Endometrium (tissue), 2 donors: ENCODE measurements around the gene GTF2IRD1.
"Not testable (repeated sequence)": the region's sequence is repeated elsewhere in the genome, so short reads cannot be mapped to it uniquely, and the experiment has no call there.

Source experiments
- FAIRE-seq: peaks from 2 replicates; lab custom pipeline; 2012; peaks lifted over from hg19 to GRCh38; lab: Jason Lieb, UNC
- donor health status: control.
- donor health status: control.

The GTF2IRD1 gene, protein sequence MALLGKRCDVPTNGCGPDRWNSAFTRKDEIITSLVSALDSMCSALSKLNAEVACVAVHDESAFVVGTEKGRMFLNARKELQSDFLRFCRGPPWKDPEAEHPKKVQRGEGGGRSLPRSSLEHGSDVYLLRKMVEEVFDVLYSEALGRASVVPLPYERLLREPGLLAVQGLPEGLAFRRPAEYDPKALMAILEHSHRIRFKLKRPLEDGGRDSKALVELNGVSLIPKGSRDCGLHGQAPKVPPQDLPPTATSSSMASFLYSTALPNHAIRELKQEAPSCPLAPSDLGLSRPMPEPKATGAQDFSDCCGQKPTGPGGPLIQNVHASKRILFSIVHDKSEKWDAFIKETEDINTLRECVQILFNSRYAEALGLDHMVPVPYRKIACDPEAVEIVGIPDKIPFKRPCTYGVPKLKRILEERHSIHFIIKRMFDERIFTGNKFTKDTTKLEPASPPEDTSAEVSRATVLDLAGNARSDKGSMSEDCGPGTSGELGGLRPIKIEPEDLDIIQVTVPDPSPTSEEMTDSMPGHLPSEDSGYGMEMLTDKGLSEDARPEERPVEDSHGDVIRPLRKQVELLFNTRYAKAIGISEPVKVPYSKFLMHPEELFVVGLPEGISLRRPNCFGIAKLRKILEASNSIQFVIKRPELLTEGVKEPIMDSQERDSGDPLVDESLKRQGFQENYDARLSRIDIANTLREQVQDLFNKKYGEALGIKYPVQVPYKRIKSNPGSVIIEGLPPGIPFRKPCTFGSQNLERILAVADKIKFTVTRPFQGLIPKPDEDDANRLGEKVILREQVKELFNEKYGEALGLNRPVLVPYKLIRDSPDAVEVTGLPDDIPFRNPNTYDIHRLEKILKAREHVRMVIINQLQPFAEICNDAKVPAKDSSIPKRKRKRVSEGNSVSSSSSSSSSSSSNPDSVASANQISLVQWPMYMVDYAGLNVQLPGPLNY

GRCh38 chr7:74453322-74454011 is at the start of gene GTF2IRD1:
Gene GTF2IRD1, plus strand, starts transcription at chr7:74453906. Its CDS starts 54,175 bp downstream, at chr7:74508081.
- no peak for FAIRE-seq

DNA sequence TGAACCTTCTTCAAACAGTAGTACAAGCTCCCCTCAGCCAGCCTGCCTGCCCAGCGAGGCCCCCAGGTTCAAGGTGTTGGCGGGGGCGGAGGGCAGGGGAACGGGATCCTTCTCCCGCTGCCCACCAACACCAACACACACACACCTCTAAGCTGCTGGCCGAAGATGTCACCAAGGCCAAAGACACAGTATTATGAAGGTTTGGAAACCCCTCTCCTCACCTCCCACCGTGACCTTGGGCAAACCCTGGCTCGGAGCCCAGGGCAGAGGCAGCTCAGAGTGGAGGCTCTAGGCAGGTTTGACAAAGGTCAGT is 49.4 kb upstream of the GTF2IRD1 start:
- FAIRE-seq, result no peak

DNA sequence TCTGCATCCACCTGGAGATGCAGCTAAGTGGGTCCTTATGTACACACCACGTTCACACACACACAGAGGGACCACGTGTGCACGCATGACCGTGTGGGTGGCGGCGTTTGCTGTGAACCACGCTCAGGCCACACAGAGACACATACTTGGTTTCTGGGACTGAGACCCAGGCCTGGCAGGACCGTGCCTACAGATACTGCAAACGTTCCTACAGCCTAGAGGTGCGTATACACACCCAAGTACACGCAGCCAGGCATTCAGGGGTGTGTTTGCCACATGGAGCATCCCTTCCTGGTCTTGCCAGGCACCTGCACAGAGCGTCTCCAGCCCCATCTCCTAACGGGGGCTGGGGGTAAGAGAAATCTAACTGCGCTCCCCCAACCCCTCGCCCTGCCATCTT is 49.0 kb upstream of the GTF2IRD1 start:
- no peak for FAIRE-seq

DNA sequence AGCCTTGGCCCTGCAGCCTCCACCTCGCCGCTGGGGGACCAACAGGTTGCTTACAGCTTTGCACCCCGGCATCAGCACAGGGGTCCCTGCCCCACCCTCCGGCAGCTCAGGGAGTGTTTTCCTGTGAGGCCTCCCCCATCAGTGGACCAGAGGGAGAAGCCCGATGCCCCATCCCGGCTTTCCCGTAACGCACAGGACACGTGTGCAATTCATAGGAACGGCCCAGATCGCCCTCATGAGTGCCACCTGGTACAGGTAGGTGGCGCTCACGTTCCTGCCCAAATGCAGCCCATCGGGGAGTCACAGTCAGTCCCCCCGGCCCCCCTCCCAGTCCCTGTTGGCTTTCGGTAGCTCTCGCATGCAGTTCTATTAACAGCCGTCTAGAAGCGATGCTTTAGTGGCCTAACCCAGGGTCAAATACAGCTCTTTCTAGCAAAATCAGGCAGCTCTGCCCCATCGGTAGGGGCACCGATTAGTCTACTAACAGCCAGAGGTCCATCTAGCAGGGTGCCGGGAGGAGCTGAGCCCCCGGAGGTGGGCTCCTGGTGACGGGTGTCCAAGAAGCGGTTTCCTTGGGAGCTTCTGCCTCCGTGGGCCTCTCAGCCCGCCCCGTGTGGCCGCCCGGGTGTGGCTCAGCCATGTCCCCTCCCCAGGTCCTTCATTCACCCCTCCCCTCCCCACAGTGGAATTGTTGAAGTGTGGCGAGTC is 48.4 kb upstream of the GTF2IRD1 start:
- no peak for FAIRE-seq

GRCh38 chr7:74405899-74406512 is 47.7 kb upstream of the GTF2IRD1 start:
- no peak for FAIRE-seq

DNA sequence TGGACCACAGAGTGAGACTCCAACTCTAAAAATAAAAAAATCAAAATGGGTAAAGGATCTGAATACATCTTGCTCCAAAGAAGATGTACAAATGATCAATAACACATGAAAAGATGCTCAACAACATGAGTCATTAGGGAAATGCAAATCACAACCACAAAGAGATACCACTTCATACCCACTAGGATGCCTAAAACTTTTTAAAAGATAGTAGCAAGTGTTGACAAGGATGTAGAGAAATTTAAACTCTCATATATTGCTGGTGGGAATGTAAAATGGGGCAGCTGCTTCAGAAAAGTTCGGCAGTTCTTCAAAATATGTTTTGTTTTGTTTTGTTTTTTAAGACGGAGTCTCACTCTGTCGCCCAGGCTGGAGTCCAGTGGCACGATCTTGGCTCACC is 45.7 kb upstream of the GTF2IRD1 start:
- FAIRE-seq, result no peak

GRCh38 chr7:74409571-74409970 is 44.1 kb upstream of the GTF2IRD1 start:
- no peak for FAIRE-seq

DNA sequence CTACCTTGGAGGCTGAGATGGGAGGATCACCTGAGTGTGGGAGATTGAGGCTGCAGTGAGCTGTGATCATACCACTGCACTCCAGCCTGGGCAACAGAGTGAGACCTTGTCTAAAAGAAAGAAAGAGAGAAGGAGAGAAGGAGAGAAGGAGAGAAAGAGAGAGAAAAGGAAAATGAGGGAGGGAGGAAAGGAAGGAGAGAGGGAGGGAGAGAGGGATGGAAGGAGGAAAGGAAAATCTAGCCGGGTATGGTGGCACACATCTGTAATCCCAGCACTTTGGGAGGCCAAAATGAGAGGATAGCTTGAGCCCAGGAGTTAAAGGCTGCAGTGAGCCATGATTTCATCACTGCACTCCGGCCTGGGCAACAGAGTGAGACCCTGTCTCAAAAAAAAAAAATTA is 42.9 kb upstream of the GTF2IRD1 start:
- FAIRE-seq, result no peak

DNA sequence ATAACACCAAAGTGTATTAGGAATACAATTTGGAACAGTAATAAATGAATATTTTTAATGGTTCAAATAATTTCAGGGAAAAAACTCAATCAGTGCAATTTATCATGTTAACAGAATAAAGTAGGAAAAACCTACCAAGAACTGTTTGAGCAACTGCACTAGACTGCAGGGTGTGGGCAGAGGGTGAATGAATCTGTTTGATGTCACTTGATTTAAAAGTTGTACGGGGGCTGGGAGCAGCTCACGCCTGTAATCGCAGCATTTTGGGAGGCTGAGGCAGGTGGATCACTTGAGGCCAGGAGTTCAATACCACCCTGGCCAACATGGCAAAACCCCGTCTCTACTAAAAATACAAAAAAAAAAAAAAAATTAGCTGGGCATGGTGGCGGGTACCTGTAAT is 42.1 kb upstream of the GTF2IRD1 start:
- FAIRE-seq, result not testable (repeated sequence)

- no peak for FAIRE-seq
These were observed 41.6 kb upstream of the GTF2IRD1 start for GRCh38 chr7:74412056-74412455.

GRCh38 chr7:74412603-74413002 is 41.1 kb upstream of the GTF2IRD1 start:
- no peak for FAIRE-seq

DNA sequence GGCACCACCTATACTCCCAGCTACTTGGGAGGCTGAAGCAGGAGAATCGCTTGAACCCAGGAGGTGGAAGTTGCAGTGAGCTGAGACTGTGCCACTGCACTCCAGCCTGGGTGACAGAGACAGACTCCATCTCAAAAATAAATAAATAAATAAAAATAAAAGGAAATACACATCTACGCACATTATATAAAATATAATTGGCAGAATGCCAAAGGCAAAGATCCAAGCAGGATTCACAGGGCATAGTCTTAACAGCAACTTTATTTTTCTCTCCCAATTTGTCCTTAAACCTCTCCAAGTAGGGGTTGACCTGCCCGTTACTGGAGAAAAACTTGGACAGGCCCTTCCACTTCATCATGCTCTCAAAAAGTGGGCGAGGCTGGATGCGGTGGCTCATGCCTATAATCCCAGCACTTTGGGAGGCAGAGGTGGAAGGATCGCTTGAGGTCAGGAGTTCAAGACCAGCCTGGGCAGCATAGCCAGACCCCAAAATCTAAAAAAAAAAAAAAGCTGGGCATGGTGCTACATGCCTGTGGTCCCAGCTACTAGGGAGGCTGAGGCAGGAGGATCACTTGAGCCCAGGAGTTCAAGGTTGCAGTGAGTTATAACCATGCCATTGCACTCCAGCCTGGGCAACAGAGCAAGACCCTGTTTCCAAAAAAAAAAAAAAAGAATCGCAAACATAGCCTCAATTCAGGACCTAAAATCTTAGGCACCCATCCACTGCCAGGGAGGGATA is 38.9 kb upstream of the GTF2IRD1 start:
- not testable (repeated sequence) for FAIRE-seq

DNA sequence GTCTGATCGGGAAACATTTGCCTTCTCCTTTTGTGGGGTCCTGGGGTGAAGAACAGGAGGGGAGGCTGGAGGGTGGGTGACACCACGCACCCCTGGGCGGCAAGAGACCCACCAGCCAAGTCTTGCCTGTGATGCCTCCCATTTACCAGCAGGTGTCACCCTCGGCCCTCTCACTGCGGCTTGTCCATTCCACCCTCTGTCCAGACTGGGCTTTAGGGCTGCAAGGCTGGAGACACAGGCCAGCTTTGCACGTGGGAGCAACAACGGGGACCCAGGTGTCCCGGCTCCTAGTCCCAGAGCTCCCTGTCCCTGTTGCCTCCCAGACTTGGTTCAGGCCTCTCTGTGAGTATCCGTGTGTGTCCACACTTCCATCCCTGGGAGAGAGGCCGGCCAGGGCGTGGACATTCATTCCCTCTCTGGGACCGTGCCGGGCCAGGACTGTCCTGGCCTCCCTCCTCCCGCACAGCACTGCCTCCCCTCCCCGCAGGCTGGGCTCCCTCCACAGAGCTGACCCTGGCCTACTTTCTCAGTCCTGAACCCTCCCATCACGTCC is 36.2 kb upstream of the GTF2IRD1 start:
- no peak for FAIRE-seq

DNA sequence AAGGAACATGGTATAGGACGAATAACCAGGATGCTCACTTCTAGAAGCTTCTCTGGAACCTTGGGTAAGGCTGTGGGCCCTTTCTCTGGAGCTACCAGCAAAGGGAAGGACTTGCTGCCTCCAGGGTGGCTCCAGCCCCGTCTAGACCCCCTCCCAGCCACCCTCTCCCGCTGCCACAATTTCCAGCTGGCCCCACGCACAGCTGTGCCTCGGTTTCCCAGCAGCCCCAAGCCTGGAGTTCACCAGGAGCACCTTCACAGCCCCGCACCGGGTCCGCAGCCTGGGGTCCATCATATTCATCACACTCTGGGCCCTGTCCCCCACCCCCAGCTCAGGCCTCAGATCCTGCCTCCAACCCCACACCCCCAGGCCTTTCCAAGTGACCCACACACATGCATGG is 35.6 kb upstream of the GTF2IRD1 start:
- no peak for FAIRE-seq

GRCh38 chr7:74418538-74418937 is 35.2 kb upstream of the GTF2IRD1 start:
- FAIRE-seq, result no peak

- FAIRE-seq, result not testable (repeated sequence)
These were observed 34.5 kb upstream of the GTF2IRD1 start for GRCh38 chr7:74419232-74419631.

GRCh38 chr7:74420006-74420405 is 33.7 kb upstream of the GTF2IRD1 start:
- FAIRE-seq, result no peak

DNA sequence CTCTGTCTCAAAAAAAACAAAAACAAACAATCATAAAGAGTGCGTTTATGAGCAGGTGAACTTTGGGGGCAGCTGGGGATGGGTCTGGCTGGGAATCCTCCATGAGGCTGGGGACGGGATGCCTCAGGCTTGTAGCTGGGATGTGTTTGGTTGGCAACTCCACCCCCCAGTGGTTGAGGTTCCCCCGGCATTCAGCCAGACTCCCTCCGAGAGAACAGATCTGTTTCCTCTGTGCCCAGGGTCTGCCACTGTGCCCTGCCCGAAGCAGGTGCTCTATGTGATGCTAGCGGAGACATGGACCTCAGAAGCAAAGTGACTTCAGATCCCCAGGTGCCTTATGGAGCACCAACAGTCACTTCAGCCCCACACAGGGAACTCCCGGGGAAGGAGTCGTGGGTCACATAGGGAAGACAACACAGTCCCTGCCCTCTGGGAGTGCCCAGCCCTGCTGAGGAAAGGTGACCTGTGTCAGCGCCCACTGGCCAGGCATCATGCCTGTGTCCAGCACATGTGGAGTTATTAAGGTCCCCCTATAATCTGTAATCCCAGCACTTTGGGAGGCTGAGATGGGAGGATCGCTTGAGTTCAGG is 29.3 kb upstream of the GTF2IRD1 start:
- no peak for FAIRE-seq

DNA sequence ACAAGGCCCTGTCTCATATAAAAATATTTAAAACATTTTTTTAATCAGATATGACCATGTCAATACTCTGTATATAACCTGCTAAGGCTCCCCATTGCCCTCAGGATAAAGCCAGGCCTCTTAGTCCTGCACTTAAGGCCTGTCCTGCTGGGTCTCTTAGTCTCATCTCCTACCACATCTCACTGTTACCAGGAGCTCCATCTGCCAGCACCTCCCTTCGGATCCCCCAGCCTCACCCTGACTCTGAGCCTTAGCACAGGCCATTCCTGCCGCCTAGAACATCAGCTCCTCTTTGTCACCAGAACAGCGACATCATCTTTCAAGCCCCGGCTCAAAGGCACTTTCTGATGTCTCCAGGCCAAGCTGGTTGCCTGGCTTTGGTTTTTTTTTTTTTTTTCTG is 25.7 kb upstream of the GTF2IRD1 start:
- FAIRE-seq, result no peak

GRCh38 chr7:74429153-74429747 is 24.5 kb upstream of the GTF2IRD1 start:
- no peak for FAIRE-seq
